ENCODE results near the gene CNIH1.

The CNIH1 gene

GRCh38 chr14:54440873-54441868, at the start of gene CNIH1:
Gene CNIH1 (minus strand): TSS chr14:54441374. CDS start chr14:54441327, 47 bp downstream.
- peak within 1 kb of the TSS; percentile 73 for H3K4me3 ChIP-seq (ENCODE audit: low read depth in 1 of 2, low read length in 2 of 2)
- peaks cover 5 to 28% of the 10 kb centered on the region in 2 donors for H3K4me1 ChIP-seq (ENCODE audit: control insufficient read depth in 1 of 2, insufficient read depth in 2 of 2, low read length in 2 of 2)

GRCh38 chr14:54490445-54491175, 49.4 kb upstream of the CNIH1 start:
- peaks cover 0 to 8% of the 10 kb centered on the region in 2 donors for H3K36me3 ChIP-seq (ENCODE audit: control insufficient read depth in 1 of 2, insufficient read depth in 2 of 2, low read length in 2 of 2)
- no peaks in the 10 kb centered on the region for H3K27me3 ChIP-seq (ENCODE audit: low read depth, low read length)
- no peaks in the 10 kb centered on the region for H3K9me3 ChIP-seq (ENCODE audit: control insufficient read depth in 1 of 2, low read length in 2 of 2)
- no peak overlapping the region for H3K27ac ChIP-seq (ENCODE audit: low read length)
- H3K4me1 ChIP-seq (ENCODE audit: control insufficient read depth in 1 of 2, insufficient read depth in 2 of 2, low read length in 2 of 2) = peaks cover 0 to 21% of the 10 kb centered on the region in 2 donors
- no peak overlapping the region for H3K4me3 ChIP-seq (ENCODE audit: low read depth in 1 of 2, low read length in 2 of 2)

More at GRCh38 chr14:54440873-54441868, at the start of gene CNIH1:
- Histone ChIP-seq H3K27ac (ENCODE audit: low read length) (peak within 1 kb of the TSS; percentile 89), H3K36me3 (ENCODE audit: control insufficient read depth in 1 of 2, insufficient read depth in 2 of 2, low read length in 2 of 2) (no peaks in the 10 kb centered on the region), H3K9me3 (ENCODE audit: control insufficient read depth in 1 of 2, low read length in 2 of 2) (no peaks in the 10 kb centered on the region), H3K27me3 (ENCODE audit: low read depth, low read length) (no peaks in the 10 kb centered on the region)

- Histone ChIP-seq H3K9me3 (ENCODE audit: control insufficient read depth in 1 of 2, low read length in 2 of 2) (no peaks in the 10 kb centered on the region), H3K27me3 (ENCODE audit: low read depth, low read length) (no peaks in the 10 kb centered on the region), H3K4me3 (ENCODE audit: low read depth in 1 of 2, low read length in 2 of 2) (peak overlapping the region; percentile 92 to 93), H3K4me1 (ENCODE audit: control insufficient read depth in 1 of 2, insufficient read depth in 2 of 2, low read length in 2 of 2) (peaks cover 0 to 24% of the 10 kb centered on the region in 2 donors), H3K27ac (ENCODE audit: low read length) (peak overlapping the region; percentile 86), H3K36me3 (ENCODE audit: control insufficient read depth in 1 of 2, insufficient read depth in 2 of 2, low read length in 2 of 2) (peaks cover 0 to 8% of the 10 kb centered on the region in 2 donors)
Observed at GRCh38 chr14:54489731-54490444, 48.7 kb upstream of the CNIH1 start.

GRCh38 chr14:54489318-54489683, 48.1 kb upstream of the CNIH1 start:
- H3K4me1 ChIP-seq (ENCODE audit: control insufficient read depth in 1 of 2, insufficient read depth in 2 of 2, low read length in 2 of 2) = peaks cover 0 to 30% of the 10 kb centered on the region in 2 donors
- no peaks in the 10 kb centered on the region for H3K27me3 ChIP-seq (ENCODE audit: low read depth, low read length)
- peaks cover 0 to 8% of the 10 kb centered on the region in 2 donors for H3K36me3 ChIP-seq (ENCODE audit: control insufficient read depth in 1 of 2, insufficient read depth in 2 of 2, low read length in 2 of 2)
- H3K4me3 ChIP-seq (ENCODE audit: low read depth in 1 of 2, low read length in 2 of 2) = peak overlapping the region; percentile 92 to 93
- H3K27ac ChIP-seq (ENCODE audit: low read length) = peak overlapping the region; percentile 86
- H3K9me3 ChIP-seq (ENCODE audit: control insufficient read depth in 1 of 2, low read length in 2 of 2) = no peaks in the 10 kb centered on the region

GRCh38 chr14:54488646-54489317, 47.6 kb upstream of the CNIH1 start, which contains the start of gene GMFB:
Gene GMFB (minus strand): TSS chr14:54488980. CDS start chr14:54488927, 53 bp downstream.
- H3K9me3 ChIP-seq (ENCODE audit: control insufficient read depth in 1 of 2, low read length in 2 of 2) = no peaks in the 10 kb centered on the region
- peak within 1 kb of the TSS; percentile 98 for H3K27ac ChIP-seq (ENCODE audit: low read length)
- H3K36me3 ChIP-seq (ENCODE audit: control insufficient read depth in 1 of 2, insufficient read depth in 2 of 2, low read length in 2 of 2) = peaks cover 0 to 8% of the 10 kb centered on the region in 2 donors
- H3K4me3 ChIP-seq (ENCODE audit: low read depth in 1 of 2, low read length in 2 of 2) = peak within 1 kb of the TSS; percentile 92 to 93
- peaks cover 0 to 30% of the 10 kb centered on the region in 2 donors for H3K4me1 ChIP-seq (ENCODE audit: control insufficient read depth in 1 of 2, insufficient read depth in 2 of 2, low read length in 2 of 2)
- H3K27me3 ChIP-seq (ENCODE audit: low read depth, low read length) = no peaks in the 10 kb centered on the region

- no peaks in the 10 kb centered on the region for H3K27me3 ChIP-seq (ENCODE audit: low read depth, low read length)
- H3K36me3 ChIP-seq (ENCODE audit: control insufficient read depth in 1 of 2, insufficient read depth in 2 of 2, low read length in 2 of 2) = peaks cover 2 to 8% of the 10 kb centered on the region in 2 donors
- no peaks in the 10 kb centered on the region for H3K9me3 ChIP-seq (ENCODE audit: control insufficient read depth in 1 of 2, low read length in 2 of 2)
- H3K4me3 ChIP-seq (ENCODE audit: low read depth in 1 of 2, low read length in 2 of 2) = peak overlapping the region; percentile 92 to 93
- peaks cover 0 to 33% of the 10 kb centered on the region in 2 donors for H3K4me1 ChIP-seq (ENCODE audit: control insufficient read depth in 1 of 2, insufficient read depth in 2 of 2, low read length in 2 of 2)
- peak overlapping the region; percentile 98 for H3K27ac ChIP-seq (ENCODE audit: low read length)
Observed at GRCh38 chr14:54488318-54488645, 47.1 kb upstream of the CNIH1 start.

- Histone ChIP-seq H3K4me1 (ENCODE audit: control insufficient read depth in 1 of 2, insufficient read depth in 2 of 2, low read length in 2 of 2) (peaks cover 3 to 37% of the 10 kb centered on the region in 2 donors), H3K36me3 (ENCODE audit: control insufficient read depth in 1 of 2, insufficient read depth in 2 of 2, low read length in 2 of 2) (peaks cover 6 to 8% of the 10 kb centered on the region in 2 donors), H3K27ac (ENCODE audit: low read length) (peak overlapping the region; percentile 98), H3K4me3 (ENCODE audit: low read depth in 1 of 2, low read length in 2 of 2) (peak overlapping the region; percentile 92 to 93), H3K27me3 (ENCODE audit: low read depth, low read length) (no peaks in the 10 kb centered on the region), H3K9me3 (ENCODE audit: control insufficient read depth in 1 of 2, low read length in 2 of 2) (no peaks in the 10 kb centered on the region)
Observed at GRCh38 chr14:54487771-54488170, 46.6 kb upstream of the CNIH1 start.

- H3K27ac ChIP-seq (ENCODE audit: low read length) = no peak overlapping the region
- H3K4me1 ChIP-seq (ENCODE audit: control insufficient read depth in 1 of 2, insufficient read depth in 2 of 2, low read length in 2 of 2) = peaks cover 3 to 37% of the 10 kb centered on the region in 2 donors
- H3K27me3 ChIP-seq (ENCODE audit: low read depth, low read length) = no peaks in the 10 kb centered on the region
- no peak overlapping the region for H3K4me3 ChIP-seq (ENCODE audit: low read depth in 1 of 2, low read length in 2 of 2)
- H3K9me3 ChIP-seq (ENCODE audit: control insufficient read depth in 1 of 2, low read length in 2 of 2) = no peaks in the 10 kb centered on the region
- H3K36me3 ChIP-seq (ENCODE audit: control insufficient read depth in 1 of 2, insufficient read depth in 2 of 2, low read length in 2 of 2) = peaks cover 10 to 16% of the 10 kb centered on the region in 2 donors
Observed at GRCh38 chr14:54486685-54487084, 45.5 kb upstream of the CNIH1 start.

- Histone ChIP-seq H3K27me3 (ENCODE audit: low read depth, low read length) (no peaks in the 10 kb centered on the region), H3K36me3 (ENCODE audit: control insufficient read depth in 1 of 2, insufficient read depth in 2 of 2, low read length in 2 of 2) (peaks cover 21 to 27% of the 10 kb centered on the region in 2 donors), H3K4me3 (ENCODE audit: low read depth in 1 of 2, low read length in 2 of 2) (no peak overlapping the region), H3K4me1 (ENCODE audit: control insufficient read depth in 1 of 2, insufficient read depth in 2 of 2, low read length in 2 of 2) (peaks cover 3 to 29% of the 10 kb centered on the region in 2 donors), H3K27ac (ENCODE audit: low read length) (no peak overlapping the region), H3K9me3 (ENCODE audit: control insufficient read depth in 1 of 2, low read length in 2 of 2) (no peaks in the 10 kb centered on the region)
Observed at GRCh38 chr14:54483846-54484245, 42.7 kb upstream of the CNIH1 start.

- Histone ChIP-seq H3K36me3 (ENCODE audit: control insufficient read depth in 1 of 2, insufficient read depth in 2 of 2, low read length in 2 of 2) (peaks cover 27 to 28% of the 10 kb centered on the region in 2 donors), H3K4me1 (ENCODE audit: control insufficient read depth in 1 of 2, insufficient read depth in 2 of 2, low read length in 2 of 2) (peaks cover 3 to 29% of the 10 kb centered on the region in 2 donors), H3K4me3 (ENCODE audit: low read depth in 1 of 2, low read length in 2 of 2) (no peak overlapping the region), H3K27ac (ENCODE audit: low read length) (no peak overlapping the region), H3K9me3 (ENCODE audit: control insufficient read depth in 1 of 2, low read length in 2 of 2) (no peaks in the 10 kb centered on the region), H3K27me3 (ENCODE audit: low read depth, low read length) (no peaks in the 10 kb centered on the region)
Observed at GRCh38 chr14:54483073-54483745, 42.0 kb upstream of the CNIH1 start.

Data from muscle layer of duodenum (tissue), 2 donors.